Esophagus mucosa (tissue), 1 donor: ENCODE results near the gene CDC16. TPM values are rescaled to one million over a fixed set of nuclear protein-coding genes. Genes with fewer than 3 reads are reported as not detected.
"Not testable (repeated sequence)": the region's sequence is repeated elsewhere in the genome, so short reads cannot be mapped to it uniquely, and the experiment has no call there.

Experiments
- ATAC-seq: fragments of 200-7000 bp; cut with Tn5 transposase; one replicate; pipeline ENCODE4 v1.9.1; 2020
- total RNA-seq: library from RNA; stranded (reverse); gene quantifications from one replicate; pipeline ENCODE4 v1.2.4, GENCODE V29; 2023
- donor health status: DM: yes; HTN: yes; CAD: no.

The CDC16 gene, protein sequence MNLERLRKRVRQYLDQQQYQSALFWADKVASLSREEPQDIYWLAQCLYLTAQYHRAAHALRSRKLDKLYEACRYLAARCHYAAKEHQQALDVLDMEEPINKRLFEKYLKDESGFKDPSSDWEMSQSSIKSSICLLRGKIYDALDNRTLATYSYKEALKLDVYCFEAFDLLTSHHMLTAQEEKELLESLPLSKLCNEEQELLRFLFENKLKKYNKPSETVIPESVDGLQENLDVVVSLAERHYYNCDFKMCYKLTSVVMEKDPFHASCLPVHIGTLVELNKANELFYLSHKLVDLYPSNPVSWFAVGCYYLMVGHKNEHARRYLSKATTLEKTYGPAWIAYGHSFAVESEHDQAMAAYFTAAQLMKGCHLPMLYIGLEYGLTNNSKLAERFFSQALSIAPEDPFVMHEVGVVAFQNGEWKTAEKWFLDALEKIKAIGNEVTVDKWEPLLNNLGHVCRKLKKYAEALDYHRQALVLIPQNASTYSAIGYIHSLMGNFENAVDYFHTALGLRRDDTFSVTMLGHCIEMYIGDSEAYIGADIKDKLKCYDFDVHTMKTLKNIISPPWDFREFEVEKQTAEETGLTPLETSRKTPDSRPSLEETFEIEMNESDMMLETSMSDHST
- total RNA-seq = 32.2 TPM

DNA sequence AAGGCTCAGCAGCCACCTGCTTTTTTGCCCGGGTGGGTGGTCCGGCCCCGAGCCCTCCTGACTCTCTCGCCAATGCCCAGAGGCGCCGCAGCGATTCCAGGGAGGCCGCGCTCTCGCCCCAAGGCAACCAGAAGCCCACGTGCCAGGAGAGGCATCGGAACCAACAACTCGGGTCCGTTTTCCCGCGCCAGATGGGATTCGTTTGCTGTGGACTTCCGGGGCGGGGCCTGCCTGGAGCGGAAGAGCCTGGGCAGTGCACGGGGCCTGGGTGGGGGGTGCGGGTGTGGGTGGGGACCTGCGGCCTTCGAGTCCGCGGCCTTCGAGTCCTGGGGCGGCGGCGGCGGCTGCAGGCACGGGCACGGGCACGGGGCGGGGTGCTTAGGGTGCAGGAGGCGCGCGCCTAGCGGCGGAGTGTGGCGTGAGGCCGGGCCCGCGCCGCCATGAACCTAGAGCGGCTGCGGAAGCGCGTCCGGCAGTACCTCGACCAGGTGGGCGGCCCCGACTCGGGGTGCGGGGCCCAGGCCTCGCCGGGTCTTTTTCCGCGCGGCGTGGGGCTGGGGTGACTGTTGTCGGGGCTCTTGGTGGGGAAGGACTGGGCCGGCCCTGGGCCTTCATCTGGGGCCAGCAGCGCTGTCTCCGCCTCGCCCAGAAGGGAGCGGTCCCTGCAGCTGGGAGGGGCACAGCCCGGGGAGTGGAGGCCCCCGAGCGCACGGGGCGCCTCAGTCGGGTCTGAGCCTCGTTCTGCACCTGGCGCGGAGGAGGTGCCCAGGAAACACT, at the start of gene CDC16:
TSS of gene CDC16 (plus strand) at position 253 of the 777 bp plus-strand sequence. CDS start at position 441, 188 bp downstream.
- ATAC-seq = peak; percentile 97

DNA sequence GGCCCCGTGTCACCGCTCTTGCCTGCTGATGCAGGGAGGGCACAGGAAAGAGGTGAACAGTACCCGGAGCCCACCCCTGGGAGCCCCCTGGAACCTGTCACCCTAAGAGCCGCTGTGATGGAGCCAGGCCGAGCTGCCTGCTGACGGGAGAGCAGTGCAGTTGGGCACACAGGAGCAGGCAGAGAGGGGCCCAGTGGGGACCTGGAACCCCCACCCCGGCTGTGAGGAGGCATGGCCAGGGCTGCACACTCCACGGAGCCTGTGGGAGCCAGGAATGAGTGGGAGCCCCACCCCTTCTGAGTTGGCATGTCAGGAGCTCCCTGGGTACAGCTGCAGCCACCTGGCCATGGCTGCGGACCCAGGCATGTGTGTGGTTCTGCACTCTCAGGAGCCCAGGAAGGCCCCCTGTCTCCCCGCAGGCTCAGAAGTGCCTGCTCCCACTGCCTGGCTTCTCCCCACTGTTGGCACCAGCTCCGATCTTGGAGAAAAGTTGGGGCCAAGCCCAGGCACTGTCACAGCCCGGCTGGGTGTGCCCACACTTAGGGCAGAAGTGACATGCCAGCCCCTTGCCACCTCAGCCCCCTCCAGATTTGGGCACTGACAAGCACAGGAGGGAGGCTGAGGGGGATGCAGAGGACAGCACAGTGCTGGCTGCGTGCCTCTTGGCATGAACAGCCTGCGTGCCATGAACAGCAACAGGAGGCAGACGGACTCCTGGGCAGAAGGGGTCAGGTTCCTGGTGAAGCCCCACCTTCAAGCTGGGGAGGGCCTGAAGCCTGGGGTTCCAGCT, 49.3 kb upstream of the CDC16 start:
- no peak for ATAC-seq

DNA sequence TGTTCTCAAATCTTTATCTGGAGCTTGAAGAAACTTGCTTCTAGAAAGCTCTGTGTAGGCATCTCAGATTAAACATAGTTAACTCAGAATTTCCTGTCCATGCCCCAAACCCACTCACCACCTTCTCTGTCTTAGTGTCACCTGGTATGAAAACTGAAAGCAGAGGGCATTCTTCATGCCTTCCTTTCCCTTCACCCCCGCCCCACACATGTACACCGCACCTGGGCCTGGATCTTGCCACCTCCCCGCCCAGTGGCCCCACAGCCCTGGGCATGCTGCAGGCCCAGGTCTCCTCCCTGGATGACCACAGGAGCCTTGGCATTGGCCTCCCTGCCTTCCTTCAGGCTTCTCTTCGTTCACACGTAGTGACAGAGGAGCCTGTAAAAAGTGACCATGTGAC, 39.8 kb upstream of the CDC16 start:
- no peak for ATAC-seq

DNA sequence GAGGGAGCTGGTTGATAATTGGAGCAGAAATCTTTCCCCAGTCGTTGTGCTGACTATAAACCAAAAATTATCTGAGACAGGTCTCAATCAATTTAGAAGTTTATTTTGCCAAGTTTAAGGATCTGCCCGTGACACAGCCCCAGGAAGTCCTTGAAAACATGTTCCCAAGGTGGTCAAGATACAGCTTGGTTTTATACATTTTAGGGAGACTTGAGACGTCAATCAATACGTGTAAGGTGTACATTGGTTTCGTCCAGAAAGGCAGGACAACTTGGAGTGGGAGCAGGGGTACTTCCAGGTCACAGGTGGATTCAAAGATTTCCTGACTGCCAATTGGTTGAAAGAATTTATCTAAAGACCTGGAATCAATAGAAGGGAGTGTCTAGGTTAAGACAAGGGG, 38.1 kb upstream of the CDC16 start:
- ATAC-seq = no peak

DNA sequence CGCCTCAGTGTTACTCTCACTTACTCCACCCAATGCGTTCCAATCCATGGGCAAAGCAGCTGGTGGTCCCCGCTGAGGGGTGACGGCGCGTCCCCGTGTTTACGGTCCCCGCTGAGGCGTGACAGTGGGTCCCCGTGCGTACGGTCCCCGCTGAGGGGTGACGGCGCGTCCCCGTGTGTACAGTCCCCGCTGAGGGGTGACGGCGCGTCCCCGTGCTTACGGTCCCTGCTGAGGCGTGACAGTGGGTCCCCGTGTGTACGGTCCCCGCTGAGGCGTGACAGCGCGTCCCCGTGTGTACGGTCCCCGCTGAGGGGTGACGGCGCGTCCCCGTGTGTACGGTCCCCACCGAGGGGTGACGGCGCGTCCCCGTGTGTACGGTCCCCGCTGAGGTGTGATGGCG, 36.1 kb upstream of the CDC16 start:
- no peak for ATAC-seq

DNA sequence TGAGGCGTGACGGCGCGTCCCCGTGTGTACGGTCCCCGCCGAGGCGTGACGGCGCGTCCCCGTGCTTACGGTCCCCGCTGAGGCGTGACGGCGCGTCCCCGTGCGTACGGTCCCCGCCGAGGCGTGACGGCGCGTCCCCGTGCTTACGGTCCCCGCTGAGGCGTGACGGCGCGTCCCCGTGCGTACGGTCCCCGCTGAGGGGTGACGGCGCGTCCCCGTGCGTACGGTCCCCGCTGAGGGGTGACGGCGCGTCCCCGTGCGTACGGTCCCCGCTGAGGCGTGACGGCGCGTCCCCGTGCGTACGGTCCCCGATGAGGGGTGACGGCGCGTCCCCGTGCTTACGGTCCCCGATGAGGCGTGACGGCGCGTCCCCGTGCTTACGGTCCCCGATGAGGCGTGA, 35.2 kb upstream of the CDC16 start:
- not testable (repeated sequence) for ATAC-seq

DNA sequence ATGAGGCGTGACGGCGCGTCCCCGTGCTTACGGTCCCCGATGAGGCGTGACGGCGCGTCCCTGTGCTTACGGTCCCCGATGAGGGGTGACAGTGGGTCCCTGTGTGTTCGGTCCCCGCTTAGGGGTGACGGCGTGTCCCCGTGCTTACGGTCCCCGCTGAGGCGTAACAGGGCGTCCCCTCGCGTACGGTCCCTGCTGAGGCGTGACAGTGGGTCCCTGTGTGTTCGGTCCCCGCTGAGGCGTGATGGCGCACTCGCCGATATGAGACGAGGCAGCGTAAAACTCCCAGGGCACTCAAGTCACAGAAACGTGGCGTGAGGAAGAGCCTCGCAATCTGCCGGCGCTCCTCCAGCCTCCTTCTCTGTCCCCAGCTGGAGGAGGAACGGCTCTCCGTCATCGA, 34.7 kb upstream of the CDC16 start:
- no peak for ATAC-seq

DNA sequence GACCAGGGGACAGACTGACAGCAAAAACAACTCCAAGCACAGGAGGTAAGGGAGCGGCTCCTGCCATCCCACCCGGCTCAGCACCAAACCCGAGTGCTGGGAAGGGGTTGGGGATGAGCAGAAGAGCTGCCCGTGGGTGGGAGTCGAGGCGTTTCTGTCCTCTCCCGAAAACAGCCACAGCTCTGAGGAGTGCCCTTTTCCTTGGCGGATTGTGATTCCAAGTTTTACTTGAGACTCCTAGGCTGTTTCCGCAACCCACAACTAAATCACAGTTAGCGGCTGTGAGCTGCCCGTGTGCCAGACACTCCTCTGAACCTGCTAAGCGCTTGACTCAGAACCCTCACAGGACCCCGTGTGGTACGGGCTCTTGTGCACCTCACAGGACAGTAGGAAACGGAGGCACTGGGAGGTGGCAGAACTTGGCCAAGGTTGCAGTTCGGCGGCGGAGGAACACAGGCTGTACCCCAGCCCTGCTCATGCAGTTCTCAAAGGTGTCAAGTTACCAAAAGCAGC, 34.2 kb upstream of the CDC16 start:
- no peak for ATAC-seq

DNA sequence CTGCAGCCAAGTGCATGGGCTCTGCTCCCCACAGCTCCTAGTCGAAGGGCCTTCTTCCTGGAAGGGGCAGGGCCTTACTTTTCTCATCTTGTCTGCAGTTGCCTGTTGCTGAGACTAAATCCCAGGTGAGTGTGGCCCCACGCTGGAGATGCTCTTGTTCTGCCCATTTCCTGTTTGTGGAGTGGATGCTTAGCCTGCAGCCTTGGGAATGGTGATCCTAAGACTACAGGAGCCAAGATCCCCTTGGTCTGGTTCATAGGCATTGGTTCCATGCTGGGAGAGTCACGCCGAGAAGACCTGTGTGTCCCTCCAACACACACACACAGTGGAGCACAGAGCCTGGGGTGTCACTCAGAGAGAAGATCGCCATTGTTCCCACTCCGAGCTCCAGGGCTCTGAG, 32.1 kb upstream of the CDC16 start:
- no peak for ATAC-seq

DNA sequence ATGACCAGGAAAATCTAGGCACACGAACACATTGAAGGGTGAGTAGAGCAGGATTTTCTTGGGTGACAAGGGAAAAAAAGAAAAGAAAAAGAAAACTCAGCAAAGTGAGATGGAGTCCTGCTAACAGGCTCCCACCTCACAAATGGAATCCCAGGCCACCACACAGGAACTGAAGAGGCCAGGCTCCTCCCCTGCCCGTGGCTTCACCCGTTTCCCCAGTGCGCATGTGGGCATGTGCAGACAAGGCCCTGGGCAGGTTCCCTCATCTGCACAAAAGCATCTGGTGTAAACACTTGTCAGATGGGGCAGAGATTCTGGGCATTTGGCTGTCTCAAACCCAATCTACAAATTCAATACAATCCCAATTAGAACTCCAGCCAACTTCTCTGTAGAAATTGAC, 31.2 kb upstream of the CDC16 start:
- ATAC-seq = peak; percentile 54

DNA sequence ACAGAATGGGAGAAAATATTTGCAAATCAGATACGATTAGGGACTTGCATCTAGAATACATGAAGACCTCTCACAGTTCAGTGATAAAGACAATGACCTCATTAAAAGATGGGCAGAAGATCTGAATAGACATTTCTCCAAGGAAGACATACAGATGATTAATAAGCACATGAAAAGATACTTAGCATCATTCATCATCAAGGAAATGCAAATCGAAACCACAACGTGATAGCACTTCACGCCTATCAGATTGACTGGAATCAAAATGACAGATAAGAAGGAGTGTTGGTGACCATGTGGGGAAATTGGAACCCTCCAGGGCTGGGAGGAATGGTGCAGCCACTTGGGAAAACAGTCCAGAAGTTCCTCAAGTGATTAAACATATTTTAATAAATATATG, 29.8 kb upstream of the CDC16 start:
- no peak for ATAC-seq

DNA sequence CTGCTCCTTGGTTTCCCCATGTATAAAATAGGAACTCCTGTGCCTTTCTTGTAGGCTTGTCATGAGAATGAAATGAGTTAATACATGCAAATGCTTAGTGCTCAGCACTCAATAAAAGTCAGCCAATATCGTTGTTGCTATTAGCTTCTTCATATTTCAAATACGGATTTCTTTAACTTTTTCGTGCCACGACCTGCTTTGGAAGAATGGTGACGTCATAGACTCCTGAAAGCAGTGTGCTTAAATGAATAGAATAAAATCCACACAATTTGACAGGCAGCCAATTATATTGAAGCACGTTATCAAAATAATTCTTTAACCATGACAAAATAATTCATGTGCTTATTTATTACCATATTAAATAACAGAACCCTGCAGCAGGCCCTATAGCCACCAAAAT, 26.6 kb upstream of the CDC16 start:
- no peak for ATAC-seq

DNA sequence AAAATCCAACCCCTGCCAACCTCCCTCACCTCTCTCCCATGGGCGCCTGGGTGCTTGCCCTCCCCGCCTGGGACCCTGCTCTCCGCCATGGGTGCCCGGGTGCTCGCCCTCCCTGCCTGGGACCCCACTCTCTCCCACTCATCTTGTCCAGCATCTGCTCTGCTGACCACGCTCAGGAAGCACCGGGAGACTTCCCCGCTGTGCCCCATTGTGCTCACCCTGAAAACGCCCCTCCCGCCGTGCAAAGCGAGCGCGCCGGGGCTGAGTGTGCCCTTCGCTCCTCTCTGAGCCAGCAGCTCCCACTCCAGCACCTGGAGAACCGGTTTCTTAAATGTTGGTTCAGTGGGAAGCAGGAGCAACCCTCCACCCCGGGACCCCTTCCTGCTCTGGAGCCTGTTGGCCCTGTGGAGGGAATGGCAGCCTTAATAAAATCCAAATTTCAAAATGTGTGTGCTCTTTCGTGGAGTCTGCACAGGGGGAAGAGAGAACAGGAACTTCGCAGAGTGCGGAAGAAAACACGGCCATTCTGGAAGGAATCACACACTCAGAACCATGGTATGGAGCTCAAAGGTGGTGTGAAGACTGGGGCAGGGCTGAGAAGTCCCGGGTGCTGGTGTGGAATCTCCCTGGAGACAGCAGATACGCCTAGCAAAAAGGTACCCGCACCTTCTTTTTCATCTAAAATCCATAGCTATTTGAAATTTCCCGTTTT, 23.1 kb upstream of the CDC16 start:
- no peak for ATAC-seq

DNA sequence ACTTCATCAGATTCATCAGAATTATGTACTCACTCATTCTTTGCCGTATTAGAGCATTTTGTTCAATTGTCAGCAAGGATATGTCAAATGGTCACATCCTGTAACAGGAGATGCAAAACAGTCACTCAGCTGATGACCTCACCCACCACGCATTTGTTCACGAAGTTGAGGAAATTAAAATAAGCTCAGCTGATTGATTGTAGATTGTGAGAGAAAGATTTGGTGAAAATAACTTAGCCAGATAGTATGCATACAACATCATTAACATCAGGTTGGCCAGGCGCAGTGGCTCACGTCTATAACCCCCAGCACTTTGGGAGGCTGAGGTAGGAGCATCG, 22.6 kb upstream of the CDC16 start:
- no peak for ATAC-seq

DNA sequence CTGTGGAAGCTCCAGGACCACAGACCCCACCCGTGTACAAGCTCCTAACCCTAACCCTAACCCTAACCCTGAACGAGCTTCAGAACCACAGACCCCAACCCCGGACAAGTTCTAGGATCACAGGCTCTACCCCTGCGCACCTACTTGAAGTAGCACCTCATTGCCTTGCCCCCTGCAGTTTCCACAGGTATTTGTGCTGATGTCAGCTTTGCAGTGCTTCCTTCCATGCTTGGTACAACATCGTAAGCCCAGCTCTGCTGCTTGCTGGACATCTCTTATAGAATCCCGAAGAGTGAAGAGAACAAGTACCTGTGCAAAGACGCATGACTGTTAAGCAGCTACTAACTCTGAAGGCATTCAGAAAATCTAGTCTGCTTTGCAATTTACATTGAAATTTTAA, 20.7 kb upstream of the CDC16 start:
- ATAC-seq = no peak

DNA sequence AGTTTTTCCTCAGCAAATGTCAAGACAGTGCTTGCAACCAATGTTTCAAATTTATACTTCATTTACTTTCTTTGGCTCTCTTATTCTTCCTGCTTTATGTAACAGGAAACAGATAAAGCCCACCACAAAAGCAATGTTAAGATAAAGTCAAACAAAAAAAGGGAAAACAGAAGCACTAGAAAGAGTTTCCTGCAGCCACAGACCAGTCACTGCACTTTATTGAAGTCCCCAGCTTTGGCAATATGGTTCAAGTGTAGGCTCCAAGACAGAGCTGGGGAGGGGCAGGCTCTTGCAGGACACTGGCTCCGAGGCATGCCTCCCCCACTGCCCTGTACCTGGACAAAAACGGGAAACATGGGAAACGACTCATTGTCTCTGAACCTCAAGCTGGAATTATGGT, 15.3 kb upstream of the CDC16 start:
- no peak for ATAC-seq

DNA sequence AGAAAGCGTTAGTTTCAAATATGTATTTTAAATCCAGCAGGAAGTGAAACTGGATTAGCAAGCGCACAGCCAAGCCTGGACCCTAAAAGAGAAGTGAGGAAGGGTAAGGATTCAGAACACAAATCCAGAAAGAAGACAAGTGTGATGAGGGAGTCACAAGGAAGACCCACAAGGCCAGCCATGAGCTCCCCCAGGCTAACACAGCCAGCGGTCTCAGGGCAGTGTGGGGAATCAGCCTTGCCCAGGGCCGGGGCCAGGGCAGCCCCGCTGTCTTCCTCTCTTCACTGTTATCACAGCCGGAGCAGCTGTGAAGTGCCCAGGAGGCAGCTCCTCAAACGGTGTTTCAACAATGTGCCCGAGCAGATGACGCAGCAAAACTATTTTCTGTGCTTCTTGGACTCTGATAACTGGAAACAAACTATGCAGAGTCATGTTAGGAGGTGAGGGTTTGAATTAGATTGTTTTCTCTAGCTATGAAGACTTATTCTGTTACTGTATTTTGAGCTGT, 12.2 kb upstream of the CDC16 start:
- ATAC-seq = no peak

DNA sequence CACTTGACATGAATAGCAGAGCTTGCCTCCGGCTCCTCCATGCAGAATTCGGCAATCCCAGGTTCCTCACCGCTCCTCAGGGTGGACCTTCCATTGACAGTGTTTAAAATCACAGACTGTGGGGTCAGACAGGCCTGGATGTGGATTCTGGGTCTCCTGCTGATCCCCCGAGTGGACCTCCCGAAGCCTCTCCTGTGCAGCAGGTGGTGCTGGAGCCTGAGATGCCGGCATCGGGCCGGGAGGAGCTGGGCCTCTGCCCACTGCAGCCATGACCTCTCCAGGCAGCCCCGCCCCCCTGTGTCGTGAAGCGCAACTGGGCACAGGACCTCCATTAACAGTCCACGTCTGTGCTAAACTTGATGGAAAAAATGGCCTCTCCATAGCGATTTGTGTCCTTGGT, 10.5 kb upstream of the CDC16 start:
- ATAC-seq = no peak

DNA sequence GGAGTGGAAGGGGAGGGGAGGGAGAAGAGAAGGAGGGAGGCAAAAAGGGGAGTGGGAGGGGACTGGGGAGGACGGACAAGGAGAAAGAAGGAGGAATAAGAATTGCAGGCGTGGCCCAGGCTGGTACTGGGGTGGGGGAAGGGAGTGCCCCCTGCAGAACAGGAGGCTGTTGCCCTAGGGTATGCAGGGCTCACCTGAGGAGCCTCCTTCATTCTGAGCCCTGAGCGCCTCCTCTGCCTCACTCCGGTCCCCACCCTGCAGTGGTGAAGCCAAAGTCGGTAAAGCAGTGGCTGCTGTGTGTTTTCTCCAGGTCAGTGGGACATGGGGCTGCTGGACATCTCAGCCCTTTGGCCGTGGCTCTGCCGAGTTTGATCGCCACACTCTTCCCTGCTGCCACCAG, 9.1 kb upstream of the CDC16 start:
- ATAC-seq = peak; percentile 20

DNA sequence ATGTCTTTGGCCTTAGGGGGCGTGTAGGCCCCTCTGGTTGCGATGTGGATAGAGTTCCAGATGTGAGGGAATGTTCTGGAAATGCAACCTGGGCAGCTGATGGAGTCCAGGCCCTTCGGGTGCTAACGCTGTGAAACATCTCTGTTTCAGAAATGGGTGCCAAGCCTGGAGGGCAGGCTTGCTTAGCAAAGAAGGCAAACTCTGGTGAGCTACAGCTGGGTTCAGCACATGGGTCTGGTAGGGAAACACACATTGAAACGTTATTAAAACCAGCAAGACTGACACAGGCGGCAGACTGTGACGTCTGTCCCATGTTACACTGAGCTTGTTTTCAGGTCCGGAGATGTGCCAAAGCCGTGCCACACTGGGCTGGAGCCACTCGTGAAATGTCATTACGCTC, 8.6 kb upstream of the CDC16 start:
- ATAC-seq = no peak

DNA sequence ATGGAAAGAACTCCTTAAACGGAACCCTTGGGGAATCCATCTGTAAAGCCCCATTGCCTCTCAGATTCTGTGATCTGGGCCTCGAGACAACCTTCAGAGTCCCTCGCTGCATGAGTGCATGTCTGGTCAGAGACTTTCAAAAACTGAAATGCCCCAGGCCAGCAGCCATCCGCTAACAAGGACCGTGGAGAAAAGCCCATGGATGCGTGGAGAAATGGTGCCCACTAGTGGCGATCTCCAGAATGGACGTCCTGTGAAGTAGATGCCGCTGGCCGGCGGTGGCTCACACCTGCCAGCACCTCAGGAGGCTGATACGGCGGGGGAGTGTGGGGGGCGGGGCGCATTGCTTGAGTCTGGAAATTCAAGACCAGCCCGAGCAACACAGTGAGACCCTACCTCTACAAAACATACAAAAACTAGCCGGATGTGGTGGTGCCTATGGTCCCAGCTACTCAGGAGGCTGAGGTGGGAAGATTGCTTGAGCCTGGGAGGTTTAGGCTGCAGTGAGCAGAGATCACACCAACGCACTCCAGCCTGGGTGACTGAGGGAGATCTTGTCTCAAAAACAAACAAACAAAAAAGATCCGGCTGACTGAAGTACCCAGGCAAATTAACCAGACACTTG, 7.9 kb upstream of the CDC16 start:
- peak; percentile 89 for ATAC-seq
